Measurements from ENCODE around the gene TMEM272. TPM values are rescaled to one million over a fixed set of nuclear protein-coding genes. Genes with fewer than 3 reads are reported as not detected.

TMEM272 gene
- polyA plus RNA-seq, 1 donor (not counting 4 experiments of a cell fraction or from before 2014, with no cell fraction given), result not detected

DNA sequence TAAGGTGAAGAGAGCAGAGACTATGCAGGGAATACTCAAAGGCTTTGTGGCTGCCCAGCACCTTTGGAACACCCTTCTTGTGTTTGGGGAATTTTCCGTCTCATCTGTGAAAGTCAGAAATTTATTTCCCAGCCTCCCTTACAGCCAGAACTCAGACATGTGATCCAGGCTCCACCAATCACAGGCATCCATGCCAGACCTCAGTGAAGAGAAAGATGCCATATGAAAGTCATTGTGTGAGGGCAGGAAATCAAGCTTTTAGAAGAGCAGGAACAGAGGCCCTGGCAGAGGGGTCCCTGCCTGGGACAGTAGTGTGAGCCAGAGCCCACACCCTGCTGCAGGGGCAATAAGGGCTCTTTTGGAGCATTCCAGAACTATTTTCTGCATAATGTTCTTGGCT is 28.9 kb upstream of the TMEM272 start:
- Histone ChIP-seq H3K79me2 (ENCODE audit: control insufficient read depth, insufficient read depth, low read length) (no peaks in the 10 kb centered on the region), H3K36me3 (ENCODE audit: control insufficient read depth in 2 of 2, extremely low read depth in 1 of 2, insufficient read depth in 2 of 2, low read length in 2 of 2) (no peaks in the 10 kb centered on the region), H3K9ac (ENCODE audit: control insufficient read depth, extremely low read depth, insufficient read depth, low read length) (no peak overlapping the region), H3K27ac (ENCODE audit: control insufficient read depth, insufficient read depth, low read length) (no peak overlapping the region), H4K20me1 (ENCODE audit: control insufficient read depth, extremely low read depth, insufficient read depth, low read length) (no peaks in the 10 kb centered on the region), H3K27me3 (ENCODE audit: control insufficient read depth, extremely low read depth, insufficient read depth, low read length) (peaks cover 16% of the 10 kb centered on the region), H3K9me3 (ENCODE audit: control insufficient read depth, low read depth, low read length) (no peaks in the 10 kb centered on the region), H2AFZ (ENCODE audit: control insufficient read depth, low read length) (no peak overlapping the region), H3K4me2 (ENCODE audit: control insufficient read depth, extremely low read depth, insufficient read depth, low read depth, low read length) (no peak overlapping the region), H3K9me1 (ENCODE audit: control insufficient read depth, extremely low read depth, insufficient read depth, low read length) (no peaks in the 10 kb centered on the region), H3K4me1 (ENCODE audit: control insufficient read depth, extremely low read depth, insufficient read depth, low read length) (no peaks in the 10 kb centered on the region), H3K4me3 (ENCODE audit: control insufficient read depth in 2 of 3, extremely low read depth in 1 of 3, insufficient read depth in 2 of 3, low read depth in 1 of 3, low read length in 3 of 3) (no peak overlapping the region)
- TF ChIP-seq CTCF (optimal IDR thresholded peaks at IDR 0.05 in 1 of 3, IDR thresholded peaks at IDR 0.05 in 1 of 3, conservative IDR thresholded peaks at IDR 0.05 in 1 of 3; ENCODE audit: extremely low read depth in 1 of 3, insufficient read depth in 2 of 3, low read length in 3 of 3) (no peak), EZH2 (IDR thresholded peaks at IDR 0.05; ENCODE audit: low read length) (no peak)
- dilution Hi-C loops (cut with MboI; ENCODE audit: extremely low pct_ligation_motif_present, low sequenced_read_pairs), result no loop called here
- FAIRE-seq, result no peak
- DNase-seq (ENCODE audit: low read depth, low spot score), result no peak

GRCh38 chr13:51873117-51873798 is 28.3 kb upstream of the TMEM272 start:
- Histone ChIP-seq H2AFZ (ENCODE audit: control insufficient read depth, low read length) (no peak overlapping the region), H3K4me1 (ENCODE audit: control insufficient read depth, extremely low read depth, insufficient read depth, low read length) (no peaks in the 10 kb centered on the region), H3K27me3 (ENCODE audit: control insufficient read depth, extremely low read depth, insufficient read depth, low read length) (peaks cover 16% of the 10 kb centered on the region), H3K9me1 (ENCODE audit: control insufficient read depth, extremely low read depth, insufficient read depth, low read length) (no peaks in the 10 kb centered on the region), H3K4me3 (ENCODE audit: control insufficient read depth in 2 of 3, extremely low read depth in 1 of 3, insufficient read depth in 2 of 3, low read depth in 1 of 3, low read length in 3 of 3) (no peak overlapping the region), H3K4me2 (ENCODE audit: control insufficient read depth, extremely low read depth, insufficient read depth, low read depth, low read length) (no peak overlapping the region), H3K79me2 (ENCODE audit: control insufficient read depth, insufficient read depth, low read length) (no peaks in the 10 kb centered on the region), H3K9ac (ENCODE audit: control insufficient read depth, extremely low read depth, insufficient read depth, low read length) (no peak overlapping the region), H3K27ac (ENCODE audit: control insufficient read depth, insufficient read depth, low read length) (no peak overlapping the region), H4K20me1 (ENCODE audit: control insufficient read depth, extremely low read depth, insufficient read depth, low read length) (no peaks in the 10 kb centered on the region), H3K36me3 (ENCODE audit: control insufficient read depth in 2 of 2, extremely low read depth in 1 of 2, insufficient read depth in 2 of 2, low read length in 2 of 2) (no peaks in the 10 kb centered on the region), H3K9me3 (ENCODE audit: control insufficient read depth, low read depth, low read length) (no peaks in the 10 kb centered on the region)
- DNase-seq (ENCODE audit: low read depth, low spot score), result no peak
- dilution Hi-C loops (cut with MboI; ENCODE audit: extremely low pct_ligation_motif_present, low sequenced_read_pairs), result no loop called here
- TF ChIP-seq CTCF (optimal IDR thresholded peaks at IDR 0.05 in 1 of 3, IDR thresholded peaks at IDR 0.05 in 1 of 3, conservative IDR thresholded peaks at IDR 0.05 in 1 of 3; ENCODE audit: extremely low read depth in 1 of 3, insufficient read depth in 2 of 3, low read length in 3 of 3) (no peak), EZH2 (IDR thresholded peaks at IDR 0.05; ENCODE audit: low read length) (no peak)
- no peak for FAIRE-seq
